K562 (cell line): ENCODE results near the gene PDF.

Source experiments
- CEBPB ChIP-seq: fragments of 450-650 bp; IDR thresholded peaks from 2 replicates; pipeline ENCODE4 v1.6.1; 2016; ENCODE audit warnings: missing genetic modification characterization, missing compliant biosample characterization
- RBFOX2 ChIP-seq: fragments of 200-400 bp; formaldehyde crosslinking; IDR thresholded peaks from 2 replicates; pipeline ENCODE4 v1.6.1; 2017; ENCODE audit warnings: low read depth, mild to moderate bottlenecking, low read length, moderate library complexity
- SP2 ChIP-seq: IDR thresholded peaks from 2 replicates; pipeline ENCODE4 v1.6.1; 2011; ENCODE audit warnings: mild to moderate bottlenecking, low read depth, low read length, moderate library complexity; ENCODE audit not compliant: poor library complexity, severe bottlenecking; ENCODE audit errors: extremely low read depth
- USF2 ChIP-seq: sonication (generic); formaldehyde crosslinking; IDR thresholded peaks from 2 replicates; pipeline ENCODE4 v1.5.0; 2020; ENCODE audit warnings: missing genetic modification reagents

- TF ChIP-seq RBFOX2 (no peak), USF2 (CRISPR knock-in tag) (no peak), CEBPB (tag) (no peak), SP2 (no peak)
Measured at GRCh38 chr16:69301861-69302260, 28.5 kb downstream of the PDF start.
